Stomach (tissue), 9 donors: ENCODE data around the gene PTPRM. TPM values are rescaled to one million over a fixed set of nuclear protein-coding genes. Genes with fewer than 3 reads are reported as not detected.

ENCODE experiments used
- DNase-seq, 2 donors: peaks; one replicate each; pipeline versions ENCODE4 v3.0.0 to v3.0.0-alpha.2; 2013 to 2019
- H3K27ac ChIP-seq, 5 donors: fragments of 200-600 bp in 4 of 5; sonication (generic) in 4 of 5; one replicate each; pipeline ENCODE4 v1.5.1; 2013 to 2019; ENCODE audit warnings: mild to moderate bottlenecking in 1 of 5, moderate library complexity in 1 of 5
- H3K27me3 ChIP-seq, 3 donors: fragments of 200-600 bp; sonication (generic); one replicate each; pipeline ENCODE4 v1.5.1; 2017 to 2019; ENCODE audit warnings: mixed run types in 1 of 3
- H3K36me3 ChIP-seq, 4 donors: fragments of 200-600 bp; sonication (generic); 1 replicate in 3 of 4; 2 replicates in 1 of 4; pipeline ENCODE4 v1.5.1; 2016 to 2019
- H3K4me1 ChIP-seq, 4 donors: fragments of 200-600 bp; sonication (generic); one replicate each; pipeline ENCODE4 v1.5.1; 2016 to 2019
- H3K4me3 ChIP-seq, 4 donors: fragments of 200-600 bp; sonication (generic) in 3 of 4; one replicate each; pipeline ENCODE4 v1.5.1; 2016 to 2019; ENCODE audit warnings: mild to moderate bottlenecking in 1 of 4
- H3K9me3 ChIP-seq, 4 donors: fragments of 200-600 bp; sonication (generic); one replicate each; pipeline ENCODE4 v1.5.1; 2016 to 2019
- EP300 ChIP-seq: sonication (generic); formaldehyde crosslinking; IDR thresholded peaks from one replicate; pipeline ENCODE4 v1.6.1; 2017; ENCODE audit warnings: antibody characterized with exemption
- POLR2A ChIP-seq, 4 donors: fragments of 450-650 bp; IDR thresholded peaks; one replicate each; pipeline ENCODE4 v1.6.1; 2016; ENCODE audit warnings: antibody characterized with exemption in 4 of 4, control low read depth in 2 of 4, mild to moderate bottlenecking in 1 of 4, moderate library complexity in 1 of 4
- POLR2AphosphoS5 ChIP-seq, 3 donors: sonication (generic); formaldehyde crosslinking; IDR thresholded peaks; one replicate each; pipeline ENCODE4 v1.6.1; 2016; ENCODE audit warnings: antibody characterized with exemption in 3 of 3
- WGBS, 5 donors: extraction: QIAGEN DNeasy Blood & Tissue Kit in 3 of 5; methylation state at CpG; one replicate each; pipeline versions ENCODE4 v1.1.5 to v1.1.7; 2013 to 2018; 5-methylcytosine and 5-hydroxymethylcytosine counted together
- intact Hi-C: fragments of 100-400 bp; cut with DNase I; formaldehyde crosslinking; loops from one replicate; pipeline ENCODE4 v1.15.1; 2023; ENCODE audit warnings: low total_unique reads
- polyA plus RNA-seq, 3 donors: library from polyadenylated mRNA; stranded (reverse); fragments of 200-250 nt; gene quantifications; one replicate each; pipeline ENCODE4 v1.2.3, GENCODE V29; 2013
- total RNA-seq, 5 donors: library from RNA; depleted of rRNA; stranded (reverse); fragments of >200 nt; gene quantifications; one replicate each; pipeline versions ENCODE4 v1.1.0 to v1.2.3, GENCODE V29; 2014 to 2016
- TF ChIP-seq, protein P1 (sequence below), 7 experiments: fragments of 450-650 bp in 4 of 7; fragments of 200-600 bp in 3 of 7; sonication (generic) in 3 of 7; IDR thresholded peaks; one replicate each; pipeline ENCODE4 v1.5.1; 2016 to 2019; ENCODE audit warnings: antibody characterized with exemption in 7 of 7, control low read depth in 2 of 7, mild to moderate bottlenecking in 1 of 7
- donor health status: healthy with polysubstance abuse.
- donor health status: Bipolar disorder and iron deficiency.
- donor health status: healthy.

The PTPRM gene
- total and polyA plus RNA-seq, 8 donors, result 7.5 to 246 (median 58.2) TPM

DNA sequence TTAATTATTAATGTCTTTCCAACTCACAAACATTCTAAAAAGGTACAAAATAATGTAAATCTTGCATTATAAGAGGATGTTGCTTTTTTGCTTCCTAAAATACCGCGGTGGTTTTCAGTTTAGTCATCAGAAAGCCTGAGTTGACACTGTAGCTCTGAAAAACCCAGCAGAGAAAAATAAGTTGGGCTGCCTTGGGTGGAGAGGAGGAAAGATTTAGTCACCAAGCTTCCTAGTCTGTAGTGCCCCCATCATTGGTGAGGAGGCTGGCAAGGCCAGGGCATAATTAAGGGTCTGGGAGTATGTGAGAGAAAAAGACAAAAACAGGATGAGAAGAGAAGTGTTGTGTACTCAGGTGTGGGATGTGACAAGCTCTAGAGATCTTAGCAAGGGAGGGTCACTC lies 5.7 kb downstream of the PTPRM start:
- 60 to 83% (median 67%) methylated on average over 2 of the region's 2 CpGs for WGBS, 5 donors
- Histone ChIP-seq H3K9me3 (no peaks in the 10 kb centered on the region), H3K27ac (no peak overlapping the region), H3K4me1 (peaks cover 0 to 50% (median 21%) of the 10 kb centered on the region in 4 donors), H3K4me3 (no peak overlapping the region), H3K27me3 (peaks cover 0 to 9% (median 0%) of the 10 kb centered on the region in 3 donors), H3K36me3 (no peaks in the 10 kb centered on the region)
- no peak for DNase-seq
- TF ChIP-seq, protein P1, sequence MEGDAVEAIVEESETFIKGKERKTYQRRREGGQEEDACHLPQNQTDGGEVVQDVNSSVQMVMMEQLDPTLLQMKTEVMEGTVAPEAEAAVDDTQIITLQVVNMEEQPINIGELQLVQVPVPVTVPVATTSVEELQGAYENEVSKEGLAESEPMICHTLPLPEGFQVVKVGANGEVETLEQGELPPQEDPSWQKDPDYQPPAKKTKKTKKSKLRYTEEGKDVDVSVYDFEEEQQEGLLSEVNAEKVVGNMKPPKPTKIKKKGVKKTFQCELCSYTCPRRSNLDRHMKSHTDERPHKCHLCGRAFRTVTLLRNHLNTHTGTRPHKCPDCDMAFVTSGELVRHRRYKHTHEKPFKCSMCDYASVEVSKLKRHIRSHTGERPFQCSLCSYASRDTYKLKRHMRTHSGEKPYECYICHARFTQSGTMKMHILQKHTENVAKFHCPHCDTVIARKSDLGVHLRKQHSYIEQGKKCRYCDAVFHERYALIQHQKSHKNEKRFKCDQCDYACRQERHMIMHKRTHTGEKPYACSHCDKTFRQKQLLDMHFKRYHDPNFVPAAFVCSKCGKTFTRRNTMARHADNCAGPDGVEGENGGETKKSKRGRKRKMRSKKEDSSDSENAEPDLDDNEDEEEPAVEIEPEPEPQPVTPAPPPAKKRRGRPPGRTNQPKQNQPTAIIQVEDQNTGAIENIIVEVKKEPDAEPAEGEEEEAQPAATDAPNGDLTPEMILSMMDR (IDR thresholded peaks at IDR 0.05), result no peak
- TF ChIP-seq POLR2A (IDR thresholded peaks at IDR 0.05) (no peak), EP300 (no peak), POLR2AphosphoS5 (IDR thresholded peaks at IDR 0.05) (no peak)
- intact Hi-C loops, result no loop called here

DNA sequence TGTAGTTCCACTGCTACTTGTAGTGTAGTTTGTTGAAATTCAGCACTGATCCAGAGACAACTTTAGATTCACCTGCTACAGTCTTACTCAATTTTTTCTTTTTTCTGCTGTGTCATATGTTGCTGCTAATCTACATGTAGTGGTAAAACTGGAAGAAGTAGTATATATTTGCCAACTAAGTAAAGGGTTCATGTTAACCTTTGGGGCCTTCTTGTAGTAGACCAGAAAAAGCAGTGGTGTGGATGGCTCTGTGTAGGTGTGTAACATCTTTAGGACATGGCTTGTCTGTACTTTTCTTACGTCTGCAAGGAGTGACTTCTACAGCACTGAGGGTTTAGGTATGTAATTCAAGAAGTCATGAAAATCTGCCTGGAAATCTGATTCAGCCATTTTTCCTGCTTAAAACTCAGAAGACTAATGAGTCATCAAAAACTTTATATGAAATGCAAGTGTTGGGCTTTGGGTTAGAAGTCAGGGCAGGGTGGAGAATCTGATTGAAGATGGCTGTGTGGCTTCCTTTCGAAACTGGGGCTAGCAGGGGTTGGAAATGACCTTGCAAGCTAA lies 8.4 kb downstream of the PTPRM start:
- H3K4me3 ChIP-seq, result no peak overlapping the region
- H3K36me3 ChIP-seq, result no peaks in the 10 kb centered on the region
- H3K27ac ChIP-seq, result no peak overlapping the region
- TF ChIP-seq POLR2A (IDR thresholded peaks at IDR 0.05), result no peak
- WGBS, 5 donors, result 79 to 91% (median 83%) methylated on average over 2 of the region's 2 CpGs
- peaks cover 0 to 33% (median 6%) of the 10 kb centered on the region in 4 donors for H3K4me1 ChIP-seq
- intact Hi-C loops, result no loop called here
- H3K27me3 ChIP-seq, result no peaks in the 10 kb centered on the region
- H3K9me3 ChIP-seq, result no peaks in the 10 kb centered on the region
- DNase-seq, result no peak

DNA sequence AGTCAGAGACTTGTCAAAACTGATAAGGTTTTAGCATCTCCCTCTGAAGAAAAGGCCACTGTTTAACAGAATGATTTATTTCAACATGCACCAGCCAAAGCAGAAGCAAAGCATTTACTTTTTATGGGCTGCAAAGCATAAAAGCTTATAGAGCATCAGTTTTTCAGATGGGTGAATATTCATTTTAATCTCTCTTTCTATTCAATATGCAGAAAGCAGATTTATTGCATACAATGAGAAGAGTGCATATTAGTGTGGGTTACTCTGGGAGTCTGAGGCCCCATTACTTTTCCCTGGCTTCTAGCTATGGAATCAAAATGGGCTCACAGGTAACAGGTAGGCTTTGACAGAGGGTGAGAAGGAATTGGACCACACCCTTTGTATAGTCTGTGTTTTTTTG lies 9.0 kb downstream of the PTPRM start:
- Histone ChIP-seq H3K4me1 (peaks cover 0 to 33% (median 6%) of the 10 kb centered on the region in 4 donors), H3K4me3 (no peak overlapping the region)
- TF ChIP-seq POLR2AphosphoS5 (IDR thresholded peaks at IDR 0.05), result no peak
- no peak for TF ChIP-seq POLR2A (IDR thresholded peaks at IDR 0.05)
- TF ChIP-seq, protein P1 (IDR thresholded peaks at IDR 0.05), result no peak
- TF ChIP-seq EP300, result no peak

DNA sequence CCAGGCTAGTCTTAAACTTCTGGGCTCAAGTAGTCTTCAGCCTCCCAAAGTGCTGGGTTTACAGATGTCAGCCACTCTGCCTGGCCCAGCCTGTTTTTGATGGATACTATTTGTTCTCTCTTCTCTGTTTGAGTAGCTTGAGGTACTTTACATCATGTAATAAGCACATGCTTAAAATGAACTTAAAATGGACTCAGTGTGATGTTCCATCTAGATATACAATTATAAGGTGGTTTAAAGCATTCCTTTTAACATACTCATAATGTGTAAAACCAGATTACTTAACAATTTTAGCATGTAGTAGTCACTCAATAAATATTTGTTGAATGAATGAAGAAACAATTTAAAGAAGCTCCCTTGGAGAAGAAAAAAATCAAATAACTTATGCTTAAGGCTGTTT lies 9.6 kb downstream of the PTPRM start:
- Histone ChIP-seq H3K4me3 (no peak overlapping the region), H3K27me3 (no peaks in the 10 kb centered on the region), H3K9me3 (no peaks in the 10 kb centered on the region), H3K27ac (no peak overlapping the region), H3K36me3 (no peaks in the 10 kb centered on the region), H3K4me1 (peaks cover 0 to 28% (median 6%) of the 10 kb centered on the region in 4 donors)
- no peak for DNase-seq
- TF ChIP-seq EP300 (no peak), POLR2AphosphoS5 (IDR thresholded peaks at IDR 0.05) (no peak)
- TF ChIP-seq, protein P1 (IDR thresholded peaks at IDR 0.05), result no peak
- intact Hi-C loops, result no loop called here

More for the DNA sequence above, 9.0 kb downstream of the PTPRM start:
- H3K36me3 ChIP-seq, result no peaks in the 10 kb centered on the region
- H3K9me3 ChIP-seq, result no peaks in the 10 kb centered on the region
- intact Hi-C loops, result no loop called here
- H3K27ac ChIP-seq, result no peak overlapping the region
- no peak for DNase-seq
- H3K27me3 ChIP-seq, result no peaks in the 10 kb centered on the region

DNA sequence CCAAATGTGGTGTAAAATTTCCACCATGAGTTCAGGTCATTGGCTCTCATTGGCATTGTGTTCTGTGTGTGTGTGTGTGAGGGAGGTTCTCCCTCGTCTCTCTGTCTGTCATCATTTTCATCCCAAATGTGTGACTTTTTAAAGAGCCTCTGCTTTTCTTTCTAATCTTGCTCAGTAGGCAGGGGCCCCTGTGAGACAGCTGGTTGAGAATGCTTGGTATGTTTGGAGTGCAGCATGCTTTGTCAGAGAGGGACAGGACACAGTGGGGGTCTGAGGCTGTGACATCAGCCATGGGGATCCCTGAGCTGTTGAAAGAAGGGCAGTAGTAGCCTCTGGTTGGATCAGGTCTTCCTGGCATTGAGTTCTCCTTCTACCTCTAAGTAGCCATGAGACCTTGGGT lies 10.6 kb downstream of the PTPRM start:
- no peaks in the 10 kb centered on the region for H3K27me3 ChIP-seq
- 47 to 85% (median 70%) methylated on average over 1 of the region's 1 CpG for WGBS, 5 donors
- H3K4me3 ChIP-seq, result no peak overlapping the region
- H3K4me1 ChIP-seq, result peaks cover 0 to 21% (median 6%) of the 10 kb centered on the region in 4 donors
- no peak for DNase-seq
- TF ChIP-seq EP300, result no peak
- TF ChIP-seq POLR2AphosphoS5 (IDR thresholded peaks at IDR 0.05), result no peak
- TF ChIP-seq, protein P1 (IDR thresholded peaks at IDR 0.05), result no peak
- TF ChIP-seq POLR2A (IDR thresholded peaks at IDR 0.05), result no peak
- H3K27ac ChIP-seq, result no peak overlapping the region
- no peaks in the 10 kb centered on the region for H3K36me3 ChIP-seq
- intact Hi-C loops, result no loop called here
- H3K9me3 ChIP-seq, result no peaks in the 10 kb centered on the region
